ENCODE data around the gene SLX4IP.

The SLX4IP gene

DNA sequence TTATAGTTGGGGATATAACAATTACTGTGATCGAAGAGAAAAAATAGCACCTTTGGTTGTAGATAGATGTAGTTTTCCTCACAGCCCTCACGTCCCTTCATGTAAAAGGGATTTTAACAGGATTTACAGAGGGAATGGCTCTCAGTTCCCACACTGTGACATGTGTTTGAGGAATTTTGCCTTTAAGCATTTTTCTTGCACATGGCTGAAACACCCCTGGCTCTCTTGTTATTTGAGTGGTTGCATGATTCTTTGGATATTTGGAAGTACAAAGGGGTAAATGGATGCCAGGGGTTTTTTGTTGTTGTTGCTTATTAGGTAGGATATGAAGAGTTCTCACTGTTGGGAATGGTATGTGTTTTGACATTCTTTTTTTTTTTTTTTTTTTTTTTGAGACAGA lies 190.5 kb downstream of the SLX4IP start:
- no peak overlapping the region for H2AFZ ChIP-seq
- H3K4me1 ChIP-seq = peaks cover 8% of the 10 kb centered on the region
- TF ChIP-seq, protein P1, sequence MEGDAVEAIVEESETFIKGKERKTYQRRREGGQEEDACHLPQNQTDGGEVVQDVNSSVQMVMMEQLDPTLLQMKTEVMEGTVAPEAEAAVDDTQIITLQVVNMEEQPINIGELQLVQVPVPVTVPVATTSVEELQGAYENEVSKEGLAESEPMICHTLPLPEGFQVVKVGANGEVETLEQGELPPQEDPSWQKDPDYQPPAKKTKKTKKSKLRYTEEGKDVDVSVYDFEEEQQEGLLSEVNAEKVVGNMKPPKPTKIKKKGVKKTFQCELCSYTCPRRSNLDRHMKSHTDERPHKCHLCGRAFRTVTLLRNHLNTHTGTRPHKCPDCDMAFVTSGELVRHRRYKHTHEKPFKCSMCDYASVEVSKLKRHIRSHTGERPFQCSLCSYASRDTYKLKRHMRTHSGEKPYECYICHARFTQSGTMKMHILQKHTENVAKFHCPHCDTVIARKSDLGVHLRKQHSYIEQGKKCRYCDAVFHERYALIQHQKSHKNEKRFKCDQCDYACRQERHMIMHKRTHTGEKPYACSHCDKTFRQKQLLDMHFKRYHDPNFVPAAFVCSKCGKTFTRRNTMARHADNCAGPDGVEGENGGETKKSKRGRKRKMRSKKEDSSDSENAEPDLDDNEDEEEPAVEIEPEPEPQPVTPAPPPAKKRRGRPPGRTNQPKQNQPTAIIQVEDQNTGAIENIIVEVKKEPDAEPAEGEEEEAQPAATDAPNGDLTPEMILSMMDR (IDR thresholded peaks at IDR 0.05) = no peak
- H3K27ac ChIP-seq = no peak overlapping the region
- H3K4me3 ChIP-seq (ENCODE audit: low read depth, low read length) = no peak overlapping the region
- H3K79me2 ChIP-seq = no peaks in the 10 kb centered on the region
- no peak overlapping the region for H3K9ac ChIP-seq
- H3K27me3 ChIP-seq (ENCODE audit: control insufficient read depth, insufficient read depth, low read length) = no peaks in the 10 kb centered on the region
- no peaks in the 10 kb centered on the region for H3K36me3 ChIP-seq (ENCODE audit: control insufficient read depth, insufficient read depth, low read length)
- no peaks in the 10 kb centered on the region for H3K9me3 ChIP-seq (ENCODE audit: control insufficient read depth, low read length)
- H3K4me2 ChIP-seq (ENCODE audit: low read length) = no peak overlapping the region

DNA sequence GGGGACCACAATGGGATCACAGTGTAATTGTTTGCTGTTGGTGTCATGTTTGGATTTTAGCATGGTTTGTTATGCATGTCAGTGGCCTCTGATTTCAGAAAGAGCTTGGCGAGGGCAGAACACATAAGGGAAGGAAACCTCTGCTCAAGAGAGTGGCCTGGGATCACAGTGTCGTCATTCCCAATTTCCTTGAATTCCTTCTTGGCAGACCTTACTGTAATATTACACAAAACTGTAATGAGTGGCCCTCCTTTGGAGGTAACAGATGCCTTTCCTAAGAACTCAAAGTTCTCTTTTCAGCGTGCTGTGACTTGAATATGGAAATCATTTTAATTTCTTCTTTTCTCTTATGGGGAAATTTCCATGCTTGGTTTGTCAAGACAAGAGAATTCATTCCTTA lies 191.8 kb downstream of the SLX4IP start:
- no peaks in the 10 kb centered on the region for H3K36me3 ChIP-seq (ENCODE audit: control insufficient read depth, insufficient read depth, low read length)
- TF ChIP-seq, protein P1 (IDR thresholded peaks at IDR 0.05) = no peak
- H2AFZ ChIP-seq = no peak overlapping the region
- no peaks in the 10 kb centered on the region for H3K27me3 ChIP-seq (ENCODE audit: control insufficient read depth, insufficient read depth, low read length)
- no peak overlapping the region for H3K4me3 ChIP-seq (ENCODE audit: low read depth, low read length)
- H3K9me3 ChIP-seq (ENCODE audit: control insufficient read depth, low read length) = no peaks in the 10 kb centered on the region
- H3K4me1 ChIP-seq = no peaks in the 10 kb centered on the region
- H3K9ac ChIP-seq = no peak overlapping the region
- no peak overlapping the region for H3K27ac ChIP-seq
- no peaks in the 10 kb centered on the region for H3K79me2 ChIP-seq
- H3K4me2 ChIP-seq (ENCODE audit: low read length) = no peak overlapping the region

DNA sequence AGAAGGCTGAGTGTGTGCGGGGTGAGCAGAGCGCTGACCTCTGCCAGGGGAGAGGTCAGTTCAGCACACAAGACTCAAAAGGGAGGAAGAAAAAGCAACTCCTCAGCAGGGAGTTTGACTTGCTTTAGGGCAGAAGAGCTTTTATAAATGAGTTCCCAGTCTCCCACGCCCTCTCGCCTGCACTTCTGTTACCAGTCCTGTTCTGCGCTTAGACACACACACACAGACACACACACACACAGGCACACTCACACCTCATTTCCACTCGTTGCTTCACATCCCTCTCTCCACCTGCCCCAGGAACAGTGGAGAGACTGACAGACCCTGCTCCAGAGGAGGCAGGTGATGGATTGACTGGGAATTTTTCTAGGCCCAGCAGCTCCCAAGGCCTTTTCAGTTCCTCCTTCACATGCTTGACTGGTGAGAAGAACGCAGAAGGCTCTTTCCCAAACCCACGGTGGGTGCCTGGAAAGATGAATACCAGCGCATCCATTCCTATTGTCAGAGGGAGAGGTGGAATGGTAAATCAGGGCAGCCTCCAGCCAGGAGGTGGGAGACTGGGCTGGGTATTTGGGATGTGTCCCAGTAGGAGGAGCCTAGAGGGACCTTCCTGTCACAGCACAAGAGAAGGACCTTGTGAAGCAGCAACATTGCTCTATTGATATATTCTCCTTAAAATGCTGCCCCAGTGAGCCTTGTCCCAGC lies 195.0 kb downstream of the SLX4IP start:
- Histone ChIP-seq H3K4me3 (ENCODE audit: low read depth, low read length) (no peak overlapping the region), H3K27me3 (ENCODE audit: control insufficient read depth, insufficient read depth, low read length) (no peaks in the 10 kb centered on the region), H3K4me1 (no peaks in the 10 kb centered on the region), H2AFZ (no peak overlapping the region), H3K27ac (no peak overlapping the region), H3K79me2 (no peaks in the 10 kb centered on the region), H3K36me3 (ENCODE audit: control insufficient read depth, insufficient read depth, low read length) (no peaks in the 10 kb centered on the region), H3K9ac (no peak overlapping the region), H3K4me2 (ENCODE audit: low read length) (no peak overlapping the region), H3K9me3 (ENCODE audit: control insufficient read depth, low read length) (no peaks in the 10 kb centered on the region)
- TF ChIP-seq, protein P1 (IDR thresholded peaks at IDR 0.05) = no peak

DNA sequence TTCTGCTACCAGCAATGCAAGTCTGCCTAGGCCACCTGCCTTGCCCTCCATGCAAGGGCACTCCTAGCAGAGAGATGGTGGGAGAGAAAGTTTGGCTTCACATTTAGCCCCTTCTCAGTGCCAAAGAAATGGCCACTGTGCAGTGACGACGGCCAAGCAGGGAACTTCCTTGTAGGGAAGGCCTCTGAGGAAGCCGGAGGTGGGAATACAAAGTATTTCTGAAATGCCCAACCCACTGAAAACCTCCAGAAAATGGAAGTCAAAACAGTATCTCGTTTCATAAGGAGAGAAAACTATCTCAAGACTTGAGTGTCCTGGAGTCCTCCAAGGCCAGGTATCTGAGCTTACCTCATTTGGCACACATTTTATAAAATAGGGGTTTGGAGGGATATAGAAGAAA lies 196.0 kb downstream of the SLX4IP start:
- peaks cover 2% of the 10 kb centered on the region for H3K4me1 ChIP-seq
- TF ChIP-seq, protein P1 (IDR thresholded peaks at IDR 0.05) = no peak
- no peaks in the 10 kb centered on the region for H3K79me2 ChIP-seq
- no peak overlapping the region for H3K4me2 ChIP-seq (ENCODE audit: low read length)
- H3K9ac ChIP-seq = no peak overlapping the region
- H3K4me3 ChIP-seq (ENCODE audit: low read depth, low read length) = no peak overlapping the region
- no peaks in the 10 kb centered on the region for H3K36me3 ChIP-seq (ENCODE audit: control insufficient read depth, insufficient read depth, low read length)
- no peaks in the 10 kb centered on the region for H3K27me3 ChIP-seq (ENCODE audit: control insufficient read depth, insufficient read depth, low read length)
- H3K9me3 ChIP-seq (ENCODE audit: control insufficient read depth, low read length) = no peaks in the 10 kb centered on the region
- H3K27ac ChIP-seq = no peak overlapping the region
- H2AFZ ChIP-seq = no peak overlapping the region
